ENCODE measurements around the gene PLCD1. TPM values are rescaled to one million over a fixed set of nuclear protein-coding genes. Genes with fewer than 3 reads are reported as not detected.

The PLCD1 gene
- total and polyA plus RNA-seq, 2 of the 13 experiments (the other 11 are each of a cell fraction or from before 2014, with no cell fraction given), result 10.1 to 12.4 TPM

GRCh38 chr3:37991109-37991508 lies 38.3 kb downstream of the PLCD1 start:
- H3K79me2 ChIP-seq (ENCODE audit: insufficient read depth, low read length), result no peaks in the 10 kb centered on the region
- no peak overlapping the region for H3K4me3 ChIP-seq (replicated peaks in 1 of 3; ENCODE audit: insufficient read depth in 1 of 3, low read depth in 2 of 3, low read length in 3 of 3)
- peaks cover 1 to 13% of the 10 kb centered on the region in 2 experiments; a peak in 4 of 5 replicates for H3K27me3 ChIP-seq (ENCODE audit: control insufficient read depth in 1 of 2, insufficient read depth in 2 of 2, low read length in 2 of 2)
- FAIRE-seq, result no peak
- POLR2A ChIA-PET, result no interaction called here
- no peak for DNase-seq (ENCODE audit: low spot score)
- intact Hi-C loops (cut with micrococcal nuclease; ENCODE audit: unreplicated experiment), result no loop called here
- peaks cover 88% of the 10 kb centered on the region for H3K4me1 ChIP-seq (ENCODE audit: insufficient read depth, low read length)
- H3K4me2 ChIP-seq (ENCODE audit: low read depth, low read length), result no peak overlapping the region
- no peak overlapping the region for H3K27ac ChIP-seq (ENCODE audit: extremely low read length, insufficient read depth, low read length)
- in situ Hi-C loops (cut with HindIII; ENCODE audit: extremely low pct_ligation_motif_present, low pct_unique_long_range_greater_than_20kb), result no loop called here
- H4K20me1 ChIP-seq (ENCODE audit: insufficient read depth, low read length), result no peaks in the 10 kb centered on the region
- ATAC-seq, result no peak
- no peak overlapping the region for H3K9ac ChIP-seq (ENCODE audit: insufficient read depth, low read depth, low read length)
- no peaks in the 10 kb centered on the region for H3K9me3 ChIP-seq (ENCODE audit: low read length)
- no peak overlapping the region for H2AFZ ChIP-seq (ENCODE audit: low read length)
- no peaks in the 10 kb centered on the region for H3K36me3 ChIP-seq (replicated peaks in 1 of 2; ENCODE audit: control insufficient read depth in 1 of 2, insufficient read depth in 2 of 2, low read length in 2 of 2)
- 40% methylated on average over 6 of the region's 6 CpGs for WGBS (ENCODE audit: low lambda C conversion rate)
- no TSS peak for BruUV-seq (replicated peaks)
- CTCF ChIA-PET (ENCODE audit: low intra/inter-chr PET ratio, low total read pairs), result no interaction called here
- TF ChIP-seq IKZF4 (CRISPR knock-in tag; IDR thresholded peaks at IDR 0.05; ENCODE audit: borderline replicate concordance, low read depth, not compliant biosample characterization) (no peak), KAT7 (CRISPR knock-in tag; IDR thresholded peaks at IDR 0.05; ENCODE audit: borderline replicate concordance) (no peak), IRF9 (CRISPR knock-in tag; IDR thresholded peaks at IDR 0.05; ENCODE audit: borderline replicate concordance) (no peak), CTCF (CRISPR knock-in tag; IDR thresholded peaks at IDR 0.05) (no peak), ZNF709 (CRISPR knock-in tag; IDR thresholded peaks at IDR 0.05) (no peak), PTBP1 (IDR thresholded peaks at IDR 0.05; ENCODE audit: low read depth, low read length, poor library complexity, severe bottlenecking) (no peak), ISL2 (CRISPR knock-in tag; IDR thresholded peaks at IDR 0.05) (no peak), EED (CRISPR knock-in tag; IDR thresholded peaks at IDR 0.05) (no peak), ZBTB38 (CRISPR knock-in tag; IDR thresholded peaks at IDR 0.05) (no peak), IKZF5 (CRISPR knock-in tag; IDR thresholded peaks at IDR 0.05) (no peak), SP5 (CRISPR knock-in tag; IDR thresholded peaks at IDR 0.05; ENCODE audit: borderline replicate concordance, low read depth) (no peak), SIN3A (IDR thresholded peaks at IDR 0.05; ENCODE audit: borderline replicate concordance, low read depth, low read length) (no peak), NKX3-1 (CRISPR knock-in tag; IDR thresholded peaks at IDR 0.05) (no peak), DMTF1 (CRISPR knock-in tag; IDR thresholded peaks at IDR 0.05) (no peak), ZNF264 (CRISPR knock-in tag; IDR thresholded peaks at IDR 0.05) (no peak), GRHL1 (CRISPR knock-in tag; conservative IDR thresholded peaks at IDR 0.05) (no peak), ZNF614 (CRISPR knock-in tag; IDR thresholded peaks at IDR 0.05; ENCODE audit: borderline replicate concordance) (no peak), RAD51 (IDR thresholded peaks at IDR 0.05; ENCODE audit: borderline replicate concordance) (no peak)

Measured in HepG2 (cell line).